Type B pancreatic cell (in vitro differentiated cells): Measurements from ENCODE around the gene FBXO4. TPM values are rescaled to one million over a fixed set of nuclear protein-coding genes. Genes with fewer than 3 reads are reported as not detected.
A peak's percentile ranks its signal among the peaks of the same experiment; 100 is the strongest.

Source experiments
- DNase-seq: peaks from one replicate; pipeline ENCODE4 v3.0.0; 2021; ENCODE audit warnings: mixed read lengths; ENCODE audit not compliant: unreplicated experiment; ENCODE audit errors: extremely low spot score
- H3K27ac Mint-ChIP-seq: 2 replicates; pipeline ENCODE4 v1.8.0; 2021; ENCODE audit warnings: mild to moderate bottlenecking, mixed read lengths
- H3K27me3 Mint-ChIP-seq: 2 replicates; pipeline ENCODE4 v1.8.0; 2021; ENCODE audit warnings: mixed read lengths
- H3K36me3 Mint-ChIP-seq: 2 replicates; pipeline ENCODE4 v1.8.0; 2021; ENCODE audit warnings: mixed read lengths
- H3K4me1 Mint-ChIP-seq: one replicate; pipeline ENCODE4 v1.8.0; 2021; ENCODE audit warnings: mixed read lengths; ENCODE audit not compliant: unreplicated experiment
- H3K4me3 Mint-ChIP-seq: 2 replicates; pipeline ENCODE4 v1.8.0; 2021; ENCODE audit warnings: mild to moderate bottlenecking, mixed read lengths
- H3K9me3 Mint-ChIP-seq: 2 replicates; pipeline ENCODE4 v1.8.0; 2021; ENCODE audit warnings: mixed read lengths
- total RNA-seq: library from RNA; stranded (reverse); gene quantifications from 2 replicates; pipeline ENCODE4 v1.2.1, GENCODE V29; 2021; ENCODE audit warnings: low replicate concordance
- TF ChIP-seq, protein P1 (sequence below): fragments of 200-600 bp; sonication (generic); conservative IDR thresholded peaks from 2 replicates; pipeline ENCODE4 v1.5.0; 2021; ENCODE audit warnings: antibody characterized with exemption, mild to moderate bottlenecking

FBXO4 gene
- total RNA-seq, 1 donor from 2014 or later = 7.9 TPM

DNA sequence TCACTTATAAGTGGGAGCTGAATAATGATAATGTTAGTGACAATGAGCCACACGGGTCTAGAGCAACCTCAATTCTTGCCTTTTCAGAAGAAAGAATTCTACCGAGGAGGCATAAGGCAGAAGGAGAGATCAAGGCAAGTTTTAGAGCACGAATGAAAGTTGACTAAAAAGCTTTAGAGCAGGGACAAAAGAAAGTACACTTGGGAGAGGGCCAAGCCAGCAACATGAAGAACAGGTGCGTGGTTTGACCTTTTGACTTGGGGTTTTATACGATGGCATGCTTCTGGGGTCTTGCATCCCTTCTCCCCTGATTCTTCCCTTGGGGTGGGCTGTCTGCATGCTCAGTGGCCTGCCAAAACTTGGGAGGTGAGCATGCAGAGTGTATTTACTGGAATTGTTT lies 42.3 kb upstream of the FBXO4 start:
- Mint-ChIP-seq H3K4me3 (no peak overlapping the region), H3K36me3 (no peaks in the 10 kb centered on the region), H3K27ac (no peak overlapping the region), H3K4me1 (peaks cover 8% of the 10 kb centered on the region), H3K27me3 (no peaks in the 10 kb centered on the region), H3K9me3 (no peaks in the 10 kb centered on the region)
- TF ChIP-seq, protein P1, sequence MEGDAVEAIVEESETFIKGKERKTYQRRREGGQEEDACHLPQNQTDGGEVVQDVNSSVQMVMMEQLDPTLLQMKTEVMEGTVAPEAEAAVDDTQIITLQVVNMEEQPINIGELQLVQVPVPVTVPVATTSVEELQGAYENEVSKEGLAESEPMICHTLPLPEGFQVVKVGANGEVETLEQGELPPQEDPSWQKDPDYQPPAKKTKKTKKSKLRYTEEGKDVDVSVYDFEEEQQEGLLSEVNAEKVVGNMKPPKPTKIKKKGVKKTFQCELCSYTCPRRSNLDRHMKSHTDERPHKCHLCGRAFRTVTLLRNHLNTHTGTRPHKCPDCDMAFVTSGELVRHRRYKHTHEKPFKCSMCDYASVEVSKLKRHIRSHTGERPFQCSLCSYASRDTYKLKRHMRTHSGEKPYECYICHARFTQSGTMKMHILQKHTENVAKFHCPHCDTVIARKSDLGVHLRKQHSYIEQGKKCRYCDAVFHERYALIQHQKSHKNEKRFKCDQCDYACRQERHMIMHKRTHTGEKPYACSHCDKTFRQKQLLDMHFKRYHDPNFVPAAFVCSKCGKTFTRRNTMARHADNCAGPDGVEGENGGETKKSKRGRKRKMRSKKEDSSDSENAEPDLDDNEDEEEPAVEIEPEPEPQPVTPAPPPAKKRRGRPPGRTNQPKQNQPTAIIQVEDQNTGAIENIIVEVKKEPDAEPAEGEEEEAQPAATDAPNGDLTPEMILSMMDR = no peak
- no peak for DNase-seq

DNA sequence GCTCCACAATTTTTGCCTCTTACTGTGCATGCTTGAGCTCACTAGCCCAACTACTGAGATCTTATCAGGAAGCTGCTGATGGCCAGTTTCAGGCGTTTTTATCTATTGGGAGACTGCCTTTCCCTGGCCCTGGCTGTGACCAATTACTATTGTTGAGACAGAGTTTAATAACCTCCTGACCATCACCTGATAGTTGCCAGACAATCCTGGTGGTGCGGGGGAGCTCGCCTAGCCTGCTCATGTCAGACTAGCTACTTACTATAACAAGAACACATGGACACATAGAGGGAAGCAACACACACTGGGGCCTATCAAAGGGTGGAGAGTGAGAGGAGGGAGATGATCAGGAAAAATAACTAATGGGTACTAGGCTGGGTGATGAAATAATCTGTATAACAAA lies 41.8 kb upstream of the FBXO4 start:
- Mint-ChIP-seq H3K27ac (peak overlapping the region; percentile 29), H3K4me3 (no peak overlapping the region), H3K9me3 (no peaks in the 10 kb centered on the region), H3K4me1 (peaks cover 8% of the 10 kb centered on the region), H3K36me3 (no peaks in the 10 kb centered on the region), H3K27me3 (no peaks in the 10 kb centered on the region)
- DNase-seq = no peak
- TF ChIP-seq, protein P1 = no peak

DNA sequence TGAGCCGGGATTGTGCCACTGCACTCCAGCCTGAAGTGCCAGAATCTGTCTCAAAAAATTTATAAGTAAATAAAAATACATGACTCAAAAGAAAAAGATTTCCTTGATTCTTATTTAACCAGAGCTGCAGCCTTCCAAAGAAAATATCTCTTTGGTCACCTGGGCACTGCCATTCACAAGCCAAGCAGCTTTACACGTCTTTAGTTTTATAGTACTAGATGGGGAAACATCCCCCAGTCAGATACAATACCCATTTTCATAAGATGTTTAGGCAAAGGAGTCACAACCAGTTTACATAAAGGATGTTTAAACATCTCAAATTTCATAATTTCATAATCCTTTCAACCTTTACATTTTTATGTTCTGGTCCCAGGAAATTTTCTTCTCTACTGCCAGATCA lies 41.1 kb upstream of the FBXO4 start:
- Mint-ChIP-seq H3K36me3 (no peaks in the 10 kb centered on the region), H3K27ac (no peak overlapping the region), H3K9me3 (no peaks in the 10 kb centered on the region), H3K27me3 (no peaks in the 10 kb centered on the region), H3K4me1 (peaks cover 2% of the 10 kb centered on the region), H3K4me3 (no peak overlapping the region)
- DNase-seq = no peak
- TF ChIP-seq, protein P1 = no peak

DNA sequence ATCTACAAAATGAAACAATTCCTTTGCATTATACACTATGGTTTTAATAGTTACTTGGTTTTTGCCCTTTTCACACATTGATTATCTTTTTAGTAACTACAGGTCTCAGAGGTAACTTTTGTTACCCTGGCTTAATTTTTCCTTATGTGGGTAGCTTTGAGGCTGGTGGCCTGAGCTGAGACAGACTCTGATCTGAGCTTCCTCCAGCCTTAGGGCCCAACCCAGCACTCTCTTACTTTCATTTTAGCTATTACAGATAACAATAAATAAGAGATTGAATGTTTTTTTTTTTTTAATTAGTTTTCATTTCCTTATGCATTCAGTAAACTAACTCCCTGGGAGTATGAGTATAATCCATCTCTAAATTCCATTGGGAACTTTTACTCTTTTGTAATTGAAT lies 39.8 kb upstream of the FBXO4 start:
- Mint-ChIP-seq H3K36me3 (no peaks in the 10 kb centered on the region), H3K9me3 (no peaks in the 10 kb centered on the region), H3K4me1 (no peaks in the 10 kb centered on the region), H3K4me3 (no peak overlapping the region), H3K27me3 (no peaks in the 10 kb centered on the region), H3K27ac (no peak overlapping the region)
- TF ChIP-seq, protein P1 = no peak
- no peak for DNase-seq

DNA sequence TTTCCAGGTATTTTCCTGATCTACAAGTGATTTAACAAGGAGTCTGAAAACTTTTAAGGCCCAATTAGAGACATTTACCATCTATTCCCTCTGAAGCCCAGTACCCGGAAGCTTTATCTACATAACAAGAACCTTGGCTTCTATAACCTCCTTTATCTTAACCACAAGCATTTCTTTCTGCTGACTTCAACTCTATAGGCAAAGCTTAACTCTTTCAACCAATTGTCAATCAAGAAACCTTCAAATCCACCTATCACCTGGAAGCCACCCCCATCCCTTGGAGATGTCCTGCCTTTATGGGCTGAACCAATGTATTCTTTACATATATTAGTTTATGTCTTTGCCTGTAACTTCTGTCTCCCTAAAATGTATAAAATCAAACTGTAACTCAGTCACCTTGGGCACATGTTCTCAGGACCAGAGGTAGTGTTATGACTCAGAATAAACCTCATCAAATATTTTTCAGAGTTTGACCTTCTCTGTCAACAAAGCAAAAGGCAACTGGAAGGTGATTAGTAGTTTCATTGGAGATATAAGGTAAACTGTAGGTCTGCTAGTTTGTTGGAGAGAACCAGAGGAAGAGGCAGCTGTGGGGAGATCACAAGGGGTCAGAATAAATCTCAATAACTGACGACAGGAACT lies 33.9 kb upstream of the FBXO4 start:
- Mint-ChIP-seq H3K9me3 (no peaks in the 10 kb centered on the region), H3K4me1 (peaks cover 4% of the 10 kb centered on the region)
- DNase-seq = no peak

More for the DNA sequence above, 33.9 kb upstream of the FBXO4 start:
- TF ChIP-seq, protein P1 = no peak
- peaks cover 13% of the 10 kb centered on the region for H3K27me3 Mint-ChIP-seq
- H3K36me3 Mint-ChIP-seq = no peaks in the 10 kb centered on the region
- H3K4me3 Mint-ChIP-seq = no peak overlapping the region
- H3K27ac Mint-ChIP-seq = no peak overlapping the region
